GM12878 (cell line): ENCODE data around the gene BCAS3. TPM values are rescaled to one million over a fixed set of nuclear protein-coding genes. Genes with fewer than 3 reads are reported as not detected.
"Not testable (repeated sequence)": the region's sequence is repeated elsewhere in the genome, so short reads cannot be mapped to it uniquely, and the experiment has no call there.

Experiments
- ATAC-seq: fragments of 200-7000 bp; cut with Tn5 transposase; 3 replicates; pipeline ENCODE4 v1.9.1; 2020; ENCODE audit warnings: mild to moderate bottlenecking, moderate library complexity
- BruUV-seq: library from RNA; stranded (reverse); fragments of 400-500 nt; replicated peaks from 2 replicates; lab custom pipeline; 2021; lab: Mats Ljungman, UMichigan
- CTCF ChIA-PET: fragments of 300-600 bp; sonication (Branson Sonifier 250); formaldehyde crosslinking; extraction: SDS; loops from one replicate; lab custom pipeline; 2021; ENCODE audit warnings: inconsistent platforms; lab: Yijun Ruan, JAX
- POLR2A ChIA-PET: fragments of 350-600 bp; formaldehyde crosslinking; extraction: SDS; loops from one replicate; lab custom pipeline; 2021; ENCODE audit warnings: inconsistent platforms; lab: Charles Lee
- RAD21 ChIA-PET: fragments of 300-600 bp; sonication (Branson Sonifier 250); formaldehyde crosslinking; loops from one replicate; lab custom pipeline; 2023; ENCODE audit warnings: antibody characterized with exemption; ENCODE audit not compliant: unreplicated experiment; lab: Charles Lee
- SMC1A ChIA-PET: fragments of 300-600 bp; sonication (Branson Sonifier 250); formaldehyde crosslinking; loops from one replicate; lab custom pipeline; 2023; ENCODE audit not compliant: unreplicated experiment, uncharacterized antibody; lab: Charles Lee
- DNase-seq: peaks from one replicate; pipeline ENCODE4 v3.0.0-alpha.2; 2011; ENCODE audit warnings: low read depth, low spot score
- FAIRE-seq: peaks from 3 replicates; lab custom pipeline; 2011; peaks lifted over from hg19 to GRCh38; lab: Jason Lieb, UNC
- H2AFZ ChIP-seq: 2 replicates; pipeline ENCODE4 v1.6.0; 2011; ENCODE audit warnings: low read depth, low read length, control low read depth; ENCODE audit not compliant: control insufficient read depth
- H3K27ac ChIP-seq: 2 replicates; pipeline ENCODE4 v1.5.1; 2011; ENCODE audit warnings: control low read depth; ENCODE audit not compliant: control insufficient read depth, insufficient read depth
- H3K27me3 ChIP-seq, 2 experiments: replicated peaks in 1 of 2; 2 replicates each; pipeline versions ENCODE4 v1.6.0 to v1.6.1; 2011; ENCODE audit warnings: low read length in 1 of 2; ENCODE audit not compliant: control insufficient read depth in 2 of 2, insufficient read depth in 2 of 2
- H3K36me3 ChIP-seq, 2 experiments: 2 replicates each; pipeline ENCODE4 v1.5.1; 2011; ENCODE audit warnings: low read length in 1 of 2; ENCODE audit not compliant: control insufficient read depth in 2 of 2, insufficient read depth in 2 of 2
- H3K4me1 ChIP-seq: 2 replicates; pipeline ENCODE4 v1.6.1; 2011; ENCODE audit warnings: mild to moderate bottlenecking, low read length, moderate library complexity, mixed read lengths; ENCODE audit not compliant: control insufficient read depth, insufficient read depth
- H3K4me2 ChIP-seq: 2 replicates; pipeline ENCODE4 v1.6.0; 2011; ENCODE audit warnings: control low read depth; ENCODE audit not compliant: control insufficient read depth, insufficient read depth
- H3K4me3 ChIP-seq: fragments of 200-600 bp; sonication (generic); 2 replicates; pipeline ENCODE4 v1.5.1; 2016
- H3K79me2 ChIP-seq: 2 replicates; pipeline ENCODE4 v1.6.0; 2011; ENCODE audit warnings: low read length; ENCODE audit not compliant: control insufficient read depth, insufficient read depth
- H3K9ac ChIP-seq: 2 replicates; pipeline ENCODE4 v1.8.0; 2011; ENCODE audit warnings: low read length, control low read depth, mixed read lengths; ENCODE audit not compliant: control insufficient read depth, insufficient read depth
- H3K9me3 ChIP-seq: replicated peaks from 3 replicates; pipeline ENCODE4 v1.5.1; 2011; ENCODE audit warnings: mild to moderate bottlenecking, low read length; ENCODE audit not compliant: control insufficient read depth, insufficient read depth
- H4K20me1 ChIP-seq: 2 replicates; pipeline ENCODE4 v1.6.0; 2011; ENCODE audit not compliant: control insufficient read depth, insufficient read depth
- CREM ChIP-seq: IDR thresholded peaks from 2 replicates; pipeline ENCODE4 v1.6.1; 2014; ENCODE audit warnings: antibody characterized with exemption, low read depth
- JUNB ChIP-seq: IDR thresholded peaks from 2 replicates; pipeline ENCODE4 v1.6.1; 2016; ENCODE audit warnings: antibody characterized with exemption, mild to moderate bottlenecking
- MTA3 ChIP-seq: IDR thresholded peaks from 2 replicates; pipeline ENCODE4 v1.6.1; 2012; ENCODE audit warnings: low read length, inconsistent platforms, borderline replicate concordance
- NFIC ChIP-seq: IDR thresholded peaks from 2 replicates; pipeline ENCODE4 v1.6.1; 2012; ENCODE audit warnings: low read depth, mild to moderate bottlenecking, inconsistent platforms, low read length, moderate library complexity
- NFXL1 ChIP-seq: fragments of 450-650 bp; IDR thresholded peaks from 2 replicates; pipeline ENCODE4 v1.6.1; 2017; ENCODE audit warnings: antibody characterized with exemption, mild to moderate bottlenecking, borderline replicate concordance
- NR2F1 ChIP-seq: fragments of 450-650 bp; conservative IDR thresholded peaks from 2 replicates; pipeline ENCODE4 v1.6.1; 2017; ENCODE audit warnings: mild to moderate bottlenecking
- POLR2A ChIP-seq: IDR thresholded peaks from 2 replicates; pipeline ENCODE4 v1.6.1; 2011; ENCODE audit warnings: low read depth, mild to moderate bottlenecking, low read length
- RUNX3 ChIP-seq: IDR thresholded peaks from 2 replicates; pipeline ENCODE4 v1.6.1; 2012; ENCODE audit warnings: low read length, inconsistent platforms
- WGBS: methylation state at CpG from one replicate; pipeline ENCODE4 v1.1.6; 2016; ENCODE audit warnings: low lambda C conversion rate; ENCODE audit not compliant: insufficient replicate concordance, insufficient coverage; ENCODE audit errors: missing lambda C conversion rate; 5-methylcytosine and 5-hydroxymethylcytosine counted together
- in situ Hi-C: fragments of 300-500 bp; cut with MboI; formaldehyde crosslinking; loops from 9 replicates; pipeline ENCODE4 v1.14.3; 2018; ENCODE audit warnings: mixed read lengths
- intact Hi-C: fragments of 100-400 bp; cut with micrococcal nuclease; formaldehyde crosslinking; loops from one replicate; pipeline ENCODE4 v1.14.2; 2022; ENCODE audit not compliant: unreplicated experiment
- polyA plus RNA-seq, 11 experiments: library from polyadenylated mRNA; depleted of rRNA in 4 of 11; unstranded in 6 of 11; stranded (reverse) in 5 of 11; fragments of >200 nt; fragmentation: Nextera tagmentation in 4 of 11; fragmentation: Illumina TruSeq in 1 of 11; extraction: Ambion mirVana in 4 of 11; extraction: Trizol in 1 of 11; gene quantifications; 1 replicate in 1 of 11; 2 replicates in 10 of 11; pipeline versions ENCODE4 v1.2.1 to v1.2.3, GENCODE V29; 2011 to 2016; ENCODE audit warnings: inconsistent platforms in 2 of 11, missing spikeins in 2 of 11, low read depth in 1 of 11
- total RNA-seq, 4 experiments: library from RNA; depleted of rRNA in 3 of 4; stranded (reverse); fragments of >200 nt in 3 of 4; fragmentation: Illumina TruSeq in 1 of 4; extraction: Trizol in 1 of 4; gene quantifications; 2 replicates each; pipeline versions ENCODE4 v1.2.1 to v1.2.3, GENCODE V29; 2013 to 2021

BCAS3 gene
- total and polyA plus RNA-seq, 10 of the 15 experiments (the other 5 are each of a cell fraction or from before 2014, with no cell fraction given): 2.1 to 11.0 (median 6.6) TPM

- TF ChIP-seq RUNX3 (peak; percentile 82), CREM (peak; percentile 29; the same call in 1 of the 2 replicates), NR2F1 (peak; percentile 57), NFIC (0 out of 2 replicates have a peak, but pooled peaks have one; percentile 39), JUNB (peak; percentile 62), MTA3 (no peak), POLR2A (no peak)
Measured at GRCh38 chr17:61440697-61441096, 763.0 kb downstream of the BCAS3 start (continued).

- FAIRE-seq, H4K20me1 ChIP-seq, H2AFZ ChIP-seq, H3K4me1 ChIP-seq, SMC1A ChIA-PET, H3K27ac ChIP-seq, BruUV-seq, H3K36me3 ChIP-seq, intact Hi-C loops, H3K9me3 ChIP-seq, RAD21 ChIA-PET, ATAC-seq, in situ Hi-C loops, POLR2A ChIA-PET, H3K4me2 ChIP-seq, H3K4me3 ChIP-seq, DNase-seq, H3K27me3 ChIP-seq, H3K79me2 ChIP-seq, H3K9ac ChIP-seq: not testable (repeated sequence)
- CTCF ChIA-PET: interaction anchor here (1.4 kb wide), 1 partner anchor 143 kb away, joined by 3 read pairs; no protein-coding TSS in a partner anchor
- WGBS: 42% methylated on average over 6 of the region's 6 CpGs
- TF ChIP-seq NFXL1: peak; percentile 60; the same call in 1 of the 2 replicates
- TF ChIP-seq, all 136 proteins: peak for 1; not testable (repeated sequence) for 135
Measured at GRCh38 chr17:61441507-61441906, 763.9 kb downstream of the BCAS3 start.
